Measurements from ENCODE around the gene TTLL5.

The TTLL5 gene

GRCh38 chr14:75876530-75876929 is 215.5 kb downstream of the TTLL5 start:
- no peak for DNase-seq

- DNase-seq = no peak
Measured at GRCh38 chr14:75877292-75877691, 216.2 kb downstream of the TTLL5 start.

GRCh38 chr14:75877884-75878283 is 216.8 kb downstream of the TTLL5 start:
- no peak for DNase-seq

- DNase-seq = no peak
Measured at GRCh38 chr14:75879031-75879430, 218.0 kb downstream of the TTLL5 start.

- DNase-seq = no peak
Measured at GRCh38 chr14:75880512-75880911, 219.5 kb downstream of the TTLL5 start.

- no peak for DNase-seq
Measured at GRCh38 chr14:75881994-75882393, 220.9 kb downstream of the TTLL5 start.

GRCh38 chr14:75884198-75884611 is 223.2 kb downstream of the TTLL5 start:
- no peak for DNase-seq

GRCh38 chr14:75885829-75886228 is 224.8 kb downstream of the TTLL5 start:
- no peak for DNase-seq

- no peak for DNase-seq
Measured at GRCh38 chr14:75886636-75887348, 225.7 kb downstream of the TTLL5 start.

- DNase-seq = no peak
Measured at GRCh38 chr14:75888945-75889344, 227.9 kb downstream of the TTLL5 start.

GRCh38 chr14:75896341-75896740 is 235.3 kb downstream of the TTLL5 start:
- DNase-seq = no peak

GRCh38 chr14:75904311-75904710 is 243.3 kb downstream of the TTLL5 start:
- no peak for DNase-seq

- no peak for DNase-seq
Measured at GRCh38 chr14:75905147-75905904, 244.3 kb downstream of the TTLL5 start.

GRCh38 chr14:75906228-75906627 is 245.2 kb downstream of the TTLL5 start:
- no peak for DNase-seq

- peak; percentile 38 for DNase-seq
Measured at GRCh38 chr14:75906680-75907280, 245.7 kb downstream of the TTLL5 start.

- DNase-seq = no peak
Measured at GRCh38 chr14:75907756-75908359, 246.8 kb downstream of the TTLL5 start.

- no peak for DNase-seq
Measured at GRCh38 chr14:75909630-75910029, 248.6 kb downstream of the TTLL5 start.

- DNase-seq = no peak
Measured at GRCh38 chr14:75910048-75910447, 249.0 kb downstream of the TTLL5 start.

GRCh38 chr14:75911883-75912282 is 250.8 kb downstream of the TTLL5 start:
- DNase-seq = peak; percentile 66

- DNase-seq = no peak
Measured at GRCh38 chr14:75913183-75913582, 252.1 kb downstream of the TTLL5 start.

- no peak for DNase-seq
Measured at GRCh38 chr14:75915045-75915444, 254.0 kb downstream of the TTLL5 start.

GRCh38 chr14:75917322-75917945 is 256.4 kb downstream of the TTLL5 start:
- peak; percentile 56 for DNase-seq

GRCh38 chr14:75917946-75918335 is 256.9 kb downstream of the TTLL5 start:
- DNase-seq = no peak
